NOMO-1 (cell line): ENCODE measurements around the gene PCCA.
A peak's percentile ranks its signal among the peaks of the same experiment; 100 is the strongest.
"Not testable (repeated sequence)": the region's sequence is repeated elsewhere in the genome, so short reads cannot be mapped to it uniquely, and the experiment has no call there.

Experiments
- DNase-seq, 2 experiments: peaks; one replicate each; lab custom pipeline; 2025; ENCODE audit not compliant: unreplicated experiment in 2 of 2; lab: John Stamatoyannopoulos, UW

PCCA gene

DNA sequence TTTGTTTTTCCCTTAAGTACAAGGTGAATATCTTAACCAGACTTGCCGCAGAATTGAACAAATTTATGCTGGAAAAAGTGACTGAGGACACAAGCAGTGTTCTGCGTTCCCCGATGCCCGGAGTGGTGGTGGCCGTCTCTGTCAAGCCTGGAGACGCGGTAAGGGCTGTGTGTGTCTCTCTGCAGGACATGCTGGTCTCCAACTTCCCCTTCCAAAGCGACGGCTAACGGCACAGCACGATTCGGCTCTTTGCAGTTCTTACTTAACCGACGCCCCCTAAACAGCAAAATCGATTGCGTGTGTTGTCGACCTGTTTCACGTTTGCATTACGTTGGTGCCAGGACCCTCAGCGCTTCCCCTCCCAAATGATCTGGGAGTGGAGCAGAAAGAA, 426.5 kb downstream of the PCCA start:
- peak; percentile 15 to 60 for DNase-seq

GRCh38 chr13:100517135-100517534, 428.2 kb downstream of the PCCA start:
- no peak for DNase-seq

DNA sequence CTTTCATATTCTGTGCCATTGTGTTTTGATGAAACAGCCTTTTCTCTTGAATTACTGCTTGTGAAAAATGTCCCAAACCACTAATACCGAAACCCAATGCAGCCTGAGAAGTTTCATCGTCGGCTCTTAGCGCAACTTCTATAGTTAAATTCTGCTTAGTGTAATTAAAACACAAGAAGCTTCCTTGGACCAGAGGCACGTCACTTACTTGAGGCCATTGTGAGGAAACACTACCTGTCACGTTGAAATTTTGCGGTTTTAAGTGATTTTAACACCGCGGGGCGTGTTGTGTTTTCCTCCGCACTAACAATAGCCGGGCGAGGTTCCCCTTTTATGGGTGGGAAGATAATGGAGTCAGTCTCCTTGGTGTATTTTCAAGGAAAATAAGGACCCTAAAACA, 428.8 kb downstream of the PCCA start:
- peak in 1 of 2 experiments; percentile 37 for DNase-seq

DNA sequence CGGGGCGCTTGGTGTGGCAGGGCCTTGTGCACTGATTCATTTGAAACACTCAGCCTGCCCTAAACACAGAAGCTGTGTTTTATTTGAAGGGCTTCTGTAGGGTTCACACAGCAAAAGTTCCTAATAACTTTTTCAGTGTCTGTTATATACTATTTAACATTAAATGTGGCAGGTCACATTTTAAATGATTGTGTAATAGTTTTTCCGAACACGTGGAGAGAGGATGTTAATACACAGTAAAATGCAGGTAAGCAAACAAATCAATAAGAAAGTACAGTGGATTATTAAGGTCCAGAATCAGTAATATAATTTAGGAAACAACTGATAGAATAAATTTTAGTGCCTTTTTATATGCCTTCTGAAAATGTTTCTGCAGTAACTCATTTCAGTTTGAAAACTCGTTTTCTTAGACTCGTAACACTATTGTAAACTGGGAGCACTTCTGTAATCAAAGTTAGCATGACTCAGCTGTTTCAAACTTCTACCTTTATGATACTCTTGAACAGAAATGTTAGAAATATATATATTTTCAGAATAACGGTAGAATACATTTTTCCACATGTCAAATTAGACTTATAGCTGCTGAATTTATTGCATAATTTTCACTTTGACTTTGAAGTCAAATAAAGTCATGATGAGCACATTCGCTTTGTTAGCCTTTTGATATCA, 429.6 kb downstream of the PCCA start:
- no peak for DNase-seq

DNA sequence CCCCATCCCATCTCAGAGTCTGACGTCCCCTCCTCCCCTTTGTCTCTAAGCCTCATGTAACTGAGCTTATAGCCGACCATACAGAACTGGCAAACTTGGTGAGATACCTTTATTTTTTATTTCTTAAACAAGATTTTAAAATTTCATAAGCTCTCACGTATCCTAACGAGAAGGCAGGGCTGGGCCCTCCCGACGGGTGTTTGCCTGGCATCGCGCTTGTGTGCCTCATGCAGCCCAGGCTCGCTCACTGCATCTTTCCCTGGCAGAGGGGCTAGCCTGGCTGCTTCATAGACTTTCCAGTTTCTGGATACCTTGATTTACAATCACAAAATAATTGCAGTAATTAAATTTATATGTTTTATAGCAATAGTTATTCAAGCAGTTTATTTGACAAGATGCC, 430.7 kb downstream of the PCCA start:
- no peak for DNase-seq

DNA sequence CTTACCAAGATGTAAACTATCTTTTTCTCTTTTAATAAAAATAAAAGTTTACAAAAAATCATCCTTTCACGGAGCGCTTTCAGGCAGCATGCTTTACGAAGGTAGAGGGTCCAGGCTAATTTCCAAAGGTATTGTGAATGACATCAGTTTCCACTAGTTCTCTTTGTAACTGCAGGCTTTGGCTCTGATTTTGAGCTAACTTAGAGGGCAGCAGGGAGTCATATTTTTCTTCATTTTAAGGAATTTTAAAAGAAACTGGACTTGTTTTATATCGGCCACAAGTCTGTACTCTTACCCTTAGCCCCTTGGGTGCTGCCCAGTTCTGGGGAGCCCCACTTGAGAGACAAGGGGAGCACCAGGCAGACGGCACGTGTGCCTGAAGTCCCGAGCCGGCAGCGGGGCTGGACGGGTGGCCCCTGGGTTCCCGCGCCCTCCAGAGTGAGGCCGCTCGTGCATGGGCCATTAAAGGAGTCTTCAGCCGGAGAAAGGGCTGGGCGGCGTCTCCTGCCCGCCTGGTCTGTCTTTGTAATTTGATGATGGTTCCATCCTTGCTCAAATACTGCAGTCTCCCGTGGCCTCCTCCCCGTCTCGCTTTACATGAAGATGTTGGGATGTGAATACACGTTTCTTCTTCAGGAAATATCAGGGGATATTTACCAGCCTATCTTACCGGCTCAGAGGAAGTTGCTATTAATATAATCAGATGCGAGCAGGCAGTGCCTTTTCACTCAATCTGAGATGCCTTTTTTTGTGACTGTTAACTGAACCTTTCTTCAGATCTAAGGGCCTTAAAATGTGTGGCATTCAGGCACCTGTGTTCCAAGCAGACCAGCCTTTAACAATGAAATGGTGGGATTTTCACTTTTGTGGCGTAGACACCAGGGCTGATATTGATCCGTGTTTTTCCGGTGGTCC, 432.3 kb downstream of the PCCA start:
- DNase-seq: no peak

DNA sequence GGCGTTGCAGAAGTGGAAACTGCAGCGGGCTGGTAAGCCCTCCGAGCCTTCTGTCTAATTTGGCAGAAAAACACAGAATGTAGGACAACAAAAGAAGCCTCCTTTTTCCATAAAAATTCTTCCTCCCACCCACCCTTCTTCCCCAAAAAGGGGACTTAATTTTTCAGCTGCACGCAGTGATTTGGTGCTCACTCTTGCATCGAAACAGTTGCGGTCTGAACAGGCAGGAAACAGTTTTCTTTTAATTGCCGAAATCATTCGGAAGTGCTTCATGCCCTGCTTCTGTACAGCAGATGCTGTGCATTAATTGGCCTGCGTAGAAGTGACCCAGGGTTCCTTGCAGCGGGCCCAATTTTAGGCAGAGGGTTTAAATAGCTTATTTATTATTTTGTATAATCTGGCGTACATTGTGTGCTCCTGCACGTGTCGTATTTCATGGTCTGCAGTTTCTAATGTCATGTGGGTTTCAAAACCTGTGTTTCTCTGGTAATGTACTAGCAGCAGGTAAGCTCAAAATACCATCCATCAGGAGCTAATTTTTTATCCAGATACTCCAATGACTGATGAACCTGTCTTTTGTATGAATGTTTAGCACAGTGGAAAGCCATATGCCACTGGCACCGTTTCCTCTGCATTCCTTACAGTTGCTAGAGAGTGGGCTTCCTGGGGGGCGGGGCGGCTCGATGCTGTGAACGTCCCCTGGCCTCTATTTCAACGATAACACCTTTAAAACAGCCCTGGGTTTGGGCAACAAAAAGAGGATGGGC, 433.1 kb downstream of the PCCA start:
- DNase-seq: peak in 1 of 2 experiments; percentile 38

GRCh38 chr13:100522618-100523309, 433.9 kb downstream of the PCCA start:
- DNase-seq: no peak

GRCh38 chr13:100523411-100523810, 434.5 kb downstream of the PCCA start:
- no peak for DNase-seq

GRCh38 chr13:100523981-100524386, 435.1 kb downstream of the PCCA start:
- no peak for DNase-seq

DNA sequence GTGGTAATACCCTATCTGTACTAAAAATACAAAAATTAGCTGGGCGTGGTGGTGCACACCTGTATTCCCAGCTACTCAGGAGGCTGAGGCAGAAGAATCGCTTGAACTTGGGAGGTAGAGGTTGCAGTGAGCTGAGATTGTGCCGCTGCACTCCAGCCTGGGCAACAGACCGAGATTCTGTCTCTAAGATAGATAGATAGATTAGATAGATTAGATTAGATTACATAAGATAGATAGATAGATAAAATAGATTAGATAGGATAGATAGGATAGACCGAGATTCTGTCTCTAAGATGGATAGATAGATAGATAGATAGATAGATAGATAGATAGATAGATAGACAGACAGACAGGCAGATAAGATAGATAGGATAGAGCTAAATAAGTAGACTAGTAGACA, 435.8 kb downstream of the PCCA start:
- not testable (repeated sequence) for DNase-seq

GRCh38 chr13:100525453-100526317, 436.8 kb downstream of the PCCA start:
- DNase-seq: no peak

DNA sequence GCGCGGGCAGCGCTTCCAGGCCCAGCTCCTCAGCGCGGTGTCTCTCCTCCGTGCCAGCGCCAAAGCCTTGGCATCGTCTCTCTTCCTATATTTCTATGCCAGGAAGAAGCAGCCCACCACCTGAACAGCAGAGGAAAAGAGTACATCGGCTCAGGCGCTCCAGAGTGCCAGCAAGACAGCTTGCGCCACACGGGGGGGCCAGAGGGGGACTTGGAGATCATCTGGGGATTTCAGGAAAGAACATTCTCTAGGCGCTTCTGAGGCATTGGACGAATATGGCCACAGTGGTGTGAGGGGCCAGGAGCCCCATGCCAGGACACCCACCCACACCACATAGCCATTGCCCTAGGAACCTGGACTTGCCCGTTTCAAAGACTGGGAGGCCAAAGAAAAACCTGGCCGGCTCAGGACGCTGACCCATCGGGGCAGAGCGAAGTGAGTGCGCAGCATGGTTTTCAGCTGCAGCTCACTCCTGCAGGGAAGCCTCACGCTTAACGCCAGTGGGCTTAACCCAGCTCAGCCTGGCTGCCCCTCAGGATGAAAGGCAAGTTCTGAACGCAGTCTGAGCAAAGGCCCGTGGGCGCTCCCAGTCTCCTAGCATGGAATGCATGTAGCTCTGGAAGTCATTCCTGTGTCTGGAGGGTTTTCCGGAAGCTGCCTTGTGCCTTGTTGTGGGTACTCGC, 437.6 kb downstream of the PCCA start:
- DNase-seq: no peak

DNA sequence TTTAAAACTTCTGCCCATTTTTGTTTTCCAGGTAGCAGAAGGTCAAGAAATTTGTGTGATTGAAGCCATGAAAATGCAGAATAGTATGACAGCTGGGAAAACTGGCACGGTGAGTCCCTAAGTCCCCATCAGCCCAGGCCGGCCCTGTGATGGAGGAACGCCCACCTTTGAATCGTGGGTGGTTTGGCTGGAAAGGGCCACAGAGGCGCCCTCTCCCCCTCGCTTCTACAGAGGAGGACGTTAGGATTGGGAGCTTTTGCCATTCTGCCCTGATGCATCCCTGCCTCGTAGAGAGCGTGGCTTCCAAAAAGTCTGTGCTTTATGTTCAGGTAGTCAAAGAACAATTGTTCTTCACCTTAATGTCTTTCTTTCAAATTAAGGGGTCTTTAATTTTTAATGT, 438.8 kb downstream of the PCCA start:
- no peak for DNase-seq

DNA sequence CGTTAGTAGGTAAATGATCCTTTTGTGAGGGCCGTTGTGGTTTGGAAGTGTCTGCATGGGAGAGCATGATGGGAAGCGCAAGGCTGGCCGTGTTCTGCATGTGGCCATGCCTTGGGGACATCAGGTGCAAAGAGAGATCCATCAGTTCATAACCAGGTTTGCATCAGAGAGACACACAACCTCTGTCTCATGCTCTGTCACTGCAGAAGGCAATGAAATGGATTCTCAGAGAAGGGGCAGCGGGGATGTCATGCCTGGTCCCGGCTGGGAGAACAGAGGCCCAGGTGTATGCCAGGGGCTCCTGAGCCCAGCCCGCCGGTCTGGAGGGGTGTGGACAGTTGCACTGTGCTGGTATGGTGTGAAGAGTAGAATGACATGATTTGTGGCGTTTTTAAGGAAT, 439.5 kb downstream of the PCCA start:
- no peak for DNase-seq

GRCh38 chr13:100528820-100529219, 439.9 kb downstream of the PCCA start:
- DNase-seq: no peak

- no peak for DNase-seq
Measured at GRCh38 chr13:100529666-100530377, 440.9 kb downstream of the PCCA start.

DNA sequence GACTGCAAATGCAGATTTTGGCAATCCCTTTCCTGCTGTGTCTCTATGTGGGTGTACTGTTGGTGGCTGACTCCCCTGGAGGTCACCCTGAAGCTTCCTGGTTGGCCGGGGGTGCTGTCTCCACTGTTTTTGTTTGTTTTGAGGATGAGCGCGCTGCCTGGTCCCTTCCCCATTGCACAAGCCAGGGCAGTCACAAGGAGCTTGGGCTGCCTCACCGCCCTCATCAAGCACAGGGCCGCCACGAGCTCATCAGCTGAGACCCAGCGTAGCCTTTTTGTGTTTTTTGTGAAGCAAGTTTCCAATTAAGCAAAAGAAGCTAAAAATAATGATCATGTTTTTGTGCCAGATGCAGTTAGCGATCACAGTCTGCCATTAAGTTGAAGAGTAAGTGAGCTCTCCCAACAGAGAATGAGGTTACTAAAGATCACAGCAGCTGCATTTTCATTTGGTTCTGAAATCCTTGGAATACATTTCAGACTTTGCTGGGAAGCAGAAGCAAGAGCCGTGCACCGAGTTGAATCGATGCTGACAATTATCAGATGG, 441.8 kb downstream of the PCCA start:
- no peak for DNase-seq
